ENCODE results near the gene MID1. TPM values are rescaled to one million over a fixed set of nuclear protein-coding genes. Genes with fewer than 3 reads are reported as not detected.

MID1 gene
- total RNA-seq, 1 donor from 2014 or later, result 9.4 TPM

- no peak for DNase-seq
These were observed 221.2 kb downstream of the MID1 start for GRCh38 chrX:10399043-10399741.

GRCh38 chrX:10398215-10398614 lies 222.2 kb downstream of the MID1 start:
- H3K4me3 ChIP-seq, result no peak overlapping the region
- intact Hi-C loops (cut with micrococcal nuclease), result no loop called here
- H3K9me3 ChIP-seq (replicated peaks), result no peaks in the 10 kb centered on the region
- no peak overlapping the region for H3K27ac ChIP-seq (replicated peaks)
- no peaks in the 10 kb centered on the region for H3K4me1 ChIP-seq
- TF ChIP-seq CTCF (IDR thresholded peaks at IDR 0.05; ENCODE audit: borderline replicate concordance), result no peak
- H3K36me3 ChIP-seq, result no peaks in the 10 kb centered on the region
- no peak for DNase-seq
- H3K27me3 ChIP-seq (ENCODE audit: low read depth), result no peaks in the 10 kb centered on the region

More at GRCh38 chrX:10399043-10399741, 221.2 kb downstream of the MID1 start:
- Histone ChIP-seq H3K36me3 (no peaks in the 10 kb centered on the region), H3K4me1 (no peaks in the 10 kb centered on the region), H3K4me3 (no peak overlapping the region), H3K27me3 (ENCODE audit: low read depth) (no peaks in the 10 kb centered on the region), H3K27ac (replicated peaks) (no peak overlapping the region), H3K9me3 (replicated peaks) (no peaks in the 10 kb centered on the region)
- intact Hi-C loops (cut with micrococcal nuclease), result no loop called here
- no peak for TF ChIP-seq CTCF (IDR thresholded peaks at IDR 0.05; ENCODE audit: borderline replicate concordance)

- Histone ChIP-seq H3K4me3 (no peak overlapping the region), H3K4me1 (no peaks in the 10 kb centered on the region), H3K27me3 (ENCODE audit: low read depth) (no peaks in the 10 kb centered on the region), H3K27ac (replicated peaks) (no peak overlapping the region), H3K9me3 (replicated peaks) (no peaks in the 10 kb centered on the region), H3K36me3 (no peaks in the 10 kb centered on the region)
- TF ChIP-seq CTCF (IDR thresholded peaks at IDR 0.05; ENCODE audit: borderline replicate concordance), result no peak
- intact Hi-C loops (cut with micrococcal nuclease), result no loop called here
- DNase-seq, result no peak
These were observed 223.0 kb downstream of the MID1 start for GRCh38 chrX:10397349-10397748.

GRCh38 chrX:10395643-10396042 lies 224.7 kb downstream of the MID1 start:
- DNase-seq, result no peak
- Histone ChIP-seq H3K36me3 (no peaks in the 10 kb centered on the region), H3K27me3 (ENCODE audit: low read depth) (no peaks in the 10 kb centered on the region), H3K4me1 (no peaks in the 10 kb centered on the region), H3K4me3 (no peak overlapping the region), H3K27ac (replicated peaks) (no peak overlapping the region), H3K9me3 (replicated peaks) (no peaks in the 10 kb centered on the region)
- no peak for TF ChIP-seq CTCF (IDR thresholded peaks at IDR 0.05; ENCODE audit: borderline replicate concordance)
- intact Hi-C loops (cut with micrococcal nuclease), result no loop called here

Measured in left ventricle myocardium inferior (tissue), 1 donor.